SK-N-SH treated with all-trans-retinoic acid at 6 μM for 48 hours (cell line): Measurements from ENCODE around the gene ZNF599.

Source experiments
- ATAC-seq: fragments of 200-7000 bp; cut with Tn5 transposase; 3 replicates; pipeline ENCODE4 v1.9.1; 2020; ENCODE audit warnings: mild to moderate bottlenecking, moderate library complexity
- ARNTL ChIP-seq: fragments of 450-650 bp; formaldehyde crosslinking; IDR thresholded peaks from 2 replicates; pipeline ENCODE4 v1.5.0; 2020; ENCODE audit warnings: low read depth, mild to moderate bottlenecking, moderate library complexity, borderline replicate concordance
- BACH2 ChIP-seq: fragments of 250-450 bp; sonication (Bioruptor Pico); IDR thresholded peaks from 2 replicates; pipeline ENCODE4 v1.9.0; 2021; ENCODE audit warnings: mild to moderate bottlenecking, borderline replicate concordance
- CSDC2 ChIP-seq: fragments of 250-450 bp; sonication (Bioruptor Pico); IDR thresholded peaks from 2 replicates; pipeline ENCODE4 v1.5.0; 2020; ENCODE audit warnings: mild to moderate bottlenecking, moderate library complexity
- CSRNP3 ChIP-seq: fragments of 250-450 bp; sonication (Bioruptor Pico); IDR thresholded peaks from 2 replicates; pipeline ENCODE4 v1.5.1; 2021; ENCODE audit warnings: mild to moderate bottlenecking, moderate library complexity
- ESRRG ChIP-seq: fragments of 250-450 bp; sonication (Bioruptor Pico); IDR thresholded peaks from 2 replicates; pipeline ENCODE4 v1.6.1; 2021; ENCODE audit warnings: mild to moderate bottlenecking
- GLIS3 ChIP-seq: fragments of 250-450 bp; sonication (Bioruptor Pico); IDR thresholded peaks from 2 replicates; pipeline ENCODE4 v1.5.0; 2020; ENCODE audit warnings: mild to moderate bottlenecking, moderate library complexity
- ISL1 ChIP-seq: fragments of 250-450 bp; sonication (Bioruptor Pico); IDR thresholded peaks from 2 replicates; pipeline ENCODE4 v2.1.2; 2022; ENCODE audit warnings: mild to moderate bottlenecking, moderate library complexity
- OSR1 ChIP-seq: fragments of 250-450 bp; sonication (Bioruptor Pico); IDR thresholded peaks from 2 replicates; pipeline ENCODE4 v1.8.0; 2022; ENCODE audit warnings: moderate library complexity, mild to moderate bottlenecking, inconsistent platforms
- PATZ1 ChIP-seq: fragments of 250-450 bp; sonication (Bioruptor Pico); IDR thresholded peaks from 2 replicates; pipeline ENCODE4 v1.8.0; 2020; ENCODE audit warnings: mild to moderate bottlenecking, moderate library complexity, borderline replicate concordance
- PPARA ChIP-seq: fragments of 250-450 bp; sonication (Bioruptor Pico); IDR thresholded peaks from 2 replicates; pipeline ENCODE4 v1.5.0; 2020; ENCODE audit warnings: mild to moderate bottlenecking, borderline replicate concordance
- RARB ChIP-seq: fragments of 250-450 bp; sonication (Bioruptor Pico); IDR thresholded peaks from 2 replicates; pipeline ENCODE4 v1.8.0; 2021; ENCODE audit warnings: mild to moderate bottlenecking, moderate library complexity
- SNAI2 ChIP-seq: fragments of 250-450 bp; sonication (Bioruptor Pico); IDR thresholded peaks from 2 replicates; pipeline ENCODE4 v1.5.0; 2020; ENCODE audit warnings: mild to moderate bottlenecking, moderate library complexity
- TCF4 ChIP-seq: fragments of 250-450 bp; sonication (Bioruptor Pico); IDR thresholded peaks from 2 replicates; pipeline ENCODE4 v1.8.0; 2021; ENCODE audit warnings: mild to moderate bottlenecking, moderate library complexity, borderline replicate concordance
- TOX ChIP-seq: fragments of 250-450 bp; sonication (Bioruptor Pico); IDR thresholded peaks from 2 replicates; pipeline ENCODE4 v1.8.0; 2021; ENCODE audit warnings: mild to moderate bottlenecking, moderate library complexity, borderline replicate concordance
- ZC3H10 ChIP-seq: fragments of 250-450 bp; sonication (Bioruptor Pico); IDR thresholded peaks from 2 replicates; pipeline ENCODE4 v1.5.1; 2021; ENCODE audit warnings: mild to moderate bottlenecking, moderate library complexity
- ZFP3 ChIP-seq: fragments of 250-450 bp; sonication (Bioruptor Pico); IDR thresholded peaks from 2 replicates; pipeline ENCODE4 v1.5.0; 2020; ENCODE audit warnings: mild to moderate bottlenecking, moderate library complexity
- ZNF565 ChIP-seq: fragments of 450-650 bp; formaldehyde crosslinking; conservative IDR thresholded peaks from 2 replicates; pipeline ENCODE4 v1.5.0; 2020; ENCODE audit warnings: low read depth, mild to moderate bottlenecking, moderate library complexity
- ZNF8 ChIP-seq: fragments of 450-650 bp; formaldehyde crosslinking; IDR thresholded peaks from 2 replicates; pipeline ENCODE4 v1.5.0; 2020; ENCODE audit warnings: mild to moderate bottlenecking, moderate library complexity
- TF ChIP-seq, protein P1 (sequence below): fragments of 250-450 bp; sonication (Bioruptor Pico); IDR thresholded peaks from 2 replicates; pipeline ENCODE4 v1.5.0; 2020; ENCODE audit warnings: mild to moderate bottlenecking, moderate library complexity
- TF ChIP-seq, protein P2 (sequence below): fragments of 250-450 bp; sonication (Bioruptor Pico); IDR thresholded peaks from 2 replicates; pipeline ENCODE4 v1.5.1; 2020; ENCODE audit warnings: low read depth, mild to moderate bottlenecking, moderate library complexity

The ZNF599 gene

DNA sequence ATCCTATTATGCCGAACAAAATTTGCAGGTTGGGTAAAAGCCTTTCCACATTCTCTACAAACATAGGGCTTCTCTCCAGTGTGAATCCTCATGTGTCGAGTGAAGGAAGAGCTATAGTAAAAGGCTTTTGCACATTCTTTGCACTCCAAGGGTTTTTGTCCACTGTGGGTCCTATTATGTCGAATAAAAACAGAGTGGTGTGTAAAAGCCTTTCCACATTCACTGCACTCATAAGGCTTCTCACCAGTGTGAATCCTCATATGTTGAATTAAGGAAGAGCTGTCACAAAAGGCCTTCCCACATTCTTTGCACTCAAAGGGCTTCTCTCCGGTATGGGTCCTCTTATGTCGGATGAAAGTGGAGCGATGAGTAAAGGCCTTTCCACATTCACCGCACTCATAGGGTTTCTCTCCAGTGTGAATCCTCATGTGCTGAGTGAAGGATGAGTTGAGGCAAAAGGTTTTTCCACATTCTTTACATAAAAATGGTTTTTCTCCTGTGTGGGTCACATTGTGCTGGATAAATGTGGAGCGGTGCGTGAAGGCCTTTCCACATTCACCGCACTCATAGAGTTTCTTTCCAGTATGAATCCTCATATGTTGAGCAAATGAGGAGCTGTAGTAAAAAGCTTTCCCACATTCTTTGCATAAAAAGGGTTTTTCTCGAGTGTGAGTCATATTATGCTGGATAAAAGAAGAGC is 13.6 kb downstream of the ZNF599 start:
- no peak for TF ChIP-seq GLIS3 (CRISPR knock-in tag)
- no peak for TF ChIP-seq ZFP3 (CRISPR knock-in tag)
- no peak for TF ChIP-seq SNAI2 (CRISPR knock-in tag)
- TF ChIP-seq TCF4 (CRISPR knock-in tag), result no peak
- no peak for TF ChIP-seq ZC3H10 (CRISPR knock-in tag)
- no peak for TF ChIP-seq ZNF565 (CRISPR knock-in tag)
- no peak for TF ChIP-seq PATZ1
- no peak for TF ChIP-seq OSR1 (CRISPR knock-in tag)
- no peak for TF ChIP-seq ESRRG (CRISPR knock-in tag)
- no peak for TF ChIP-seq PPARA (CRISPR knock-in tag)
- no peak for TF ChIP-seq RARB (CRISPR knock-in tag)
- TF ChIP-seq, protein P1, sequence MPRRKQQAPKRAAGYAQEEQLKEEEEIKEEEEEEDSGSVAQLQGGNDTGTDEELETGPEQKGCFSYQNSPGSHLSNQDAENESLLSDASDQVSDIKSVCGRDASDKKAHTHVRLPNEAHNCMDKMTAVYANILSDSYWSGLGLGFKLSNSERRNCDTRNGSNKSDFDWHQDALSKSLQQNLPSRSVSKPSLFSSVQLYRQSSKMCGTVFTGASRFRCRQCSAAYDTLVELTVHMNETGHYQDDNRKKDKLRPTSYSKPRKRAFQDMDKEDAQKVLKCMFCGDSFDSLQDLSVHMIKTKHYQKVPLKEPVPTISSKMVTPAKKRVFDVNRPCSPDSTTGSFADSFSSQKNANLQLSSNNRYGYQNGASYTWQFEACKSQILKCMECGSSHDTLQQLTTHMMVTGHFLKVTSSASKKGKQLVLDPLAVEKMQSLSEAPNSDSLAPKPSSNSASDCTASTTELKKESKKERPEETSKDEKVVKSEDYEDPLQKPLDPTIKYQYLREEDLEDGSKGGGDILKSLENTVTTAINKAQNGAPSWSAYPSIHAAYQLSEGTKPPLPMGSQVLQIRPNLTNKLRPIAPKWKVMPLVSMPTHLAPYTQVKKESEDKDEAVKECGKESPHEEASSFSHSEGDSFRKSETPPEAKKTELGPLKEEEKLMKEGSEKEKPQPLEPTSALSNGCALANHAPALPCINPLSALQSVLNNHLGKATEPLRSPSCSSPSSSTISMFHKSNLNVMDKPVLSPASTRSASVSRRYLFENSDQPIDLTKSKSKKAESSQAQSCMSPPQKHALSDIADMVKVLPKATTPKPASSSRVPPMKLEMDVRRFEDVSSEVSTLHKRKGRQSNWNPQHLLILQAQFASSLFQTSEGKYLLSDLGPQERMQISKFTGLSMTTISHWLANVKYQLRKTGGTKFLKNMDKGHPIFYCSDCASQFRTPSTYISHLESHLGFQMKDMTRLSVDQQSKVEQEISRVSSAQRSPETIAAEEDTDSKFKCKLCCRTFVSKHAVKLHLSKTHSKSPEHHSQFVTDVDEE, result no peak
- no peak for TF ChIP-seq ISL1 (CRISPR knock-in tag)
- TF ChIP-seq ZNF8 (CRISPR knock-in tag), result no peak
- TF ChIP-seq TOX (CRISPR knock-in tag), result no peak
- TF ChIP-seq, all 23 proteins: peak for 0
- ATAC-seq, result no peak

DNA sequence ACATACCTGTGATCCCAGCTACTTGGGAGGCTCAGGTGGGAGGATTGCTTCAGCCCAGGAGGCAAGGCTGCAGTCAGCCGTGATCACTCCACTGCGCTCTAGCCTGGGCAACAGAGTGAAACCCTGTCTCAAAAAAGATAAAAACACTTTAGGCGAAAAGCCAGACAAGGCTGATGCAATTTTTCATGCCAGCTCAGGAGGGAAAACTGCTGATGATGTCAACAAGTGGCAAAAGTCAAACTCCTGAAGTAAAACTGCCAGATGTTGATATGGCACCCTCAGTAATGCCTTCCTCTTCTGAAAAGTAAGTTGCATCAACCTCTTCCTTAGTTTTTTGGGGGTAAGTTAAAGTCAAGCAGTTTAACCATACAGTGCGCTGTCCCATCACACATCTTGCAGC is 15.6 kb downstream of the ZNF599 start:
- TF ChIP-seq OSR1 (CRISPR knock-in tag), result no peak
- TF ChIP-seq TCF4 (CRISPR knock-in tag), result no peak
- TF ChIP-seq ZNF8 (CRISPR knock-in tag), result no peak
- no peak for TF ChIP-seq SNAI2 (CRISPR knock-in tag)
- TF ChIP-seq PATZ1, result no peak
- no peak for TF ChIP-seq ISL1 (CRISPR knock-in tag)
- no peak for TF ChIP-seq CSDC2 (CRISPR knock-in tag)
- TF ChIP-seq PPARA (CRISPR knock-in tag), result no peak
- no peak for TF ChIP-seq TOX (CRISPR knock-in tag)
- TF ChIP-seq CSRNP3 (CRISPR knock-in tag), result no peak
- TF ChIP-seq ZNF565 (CRISPR knock-in tag), result no peak
- TF ChIP-seq, protein P2, sequence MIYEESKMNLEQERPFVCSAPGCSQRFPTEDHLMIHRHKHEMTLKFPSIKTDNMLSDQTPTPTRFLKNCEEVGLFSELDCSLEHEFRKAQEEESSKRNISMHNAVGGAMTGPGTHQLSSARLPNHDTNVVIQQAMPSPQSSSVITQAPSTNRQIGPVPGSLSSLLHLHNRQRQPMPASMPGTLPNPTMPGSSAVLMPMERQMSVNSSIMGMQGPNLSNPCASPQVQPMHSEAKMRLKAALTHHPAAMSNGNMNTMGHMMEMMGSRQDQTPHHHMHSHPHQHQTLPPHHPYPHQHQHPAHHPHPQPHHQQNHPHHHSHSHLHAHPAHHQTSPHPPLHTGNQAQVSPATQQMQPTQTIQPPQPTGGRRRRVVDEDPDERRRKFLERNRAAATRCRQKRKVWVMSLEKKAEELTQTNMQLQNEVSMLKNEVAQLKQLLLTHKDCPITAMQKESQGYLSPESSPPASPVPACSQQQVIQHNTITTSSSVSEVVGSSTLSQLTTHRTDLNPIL (CRISPR knock-in tag), result no peak
- TF ChIP-seq ARNTL (CRISPR knock-in tag), result no peak
- TF ChIP-seq, protein P1, result no peak
- TF ChIP-seq GLIS3 (CRISPR knock-in tag), result no peak
- TF ChIP-seq BACH2, result no peak
- TF ChIP-seq ESRRG (CRISPR knock-in tag), result no peak
- TF ChIP-seq, all 23 proteins: peak for 0
- no peak for ATAC-seq
